ENCODE results near the gene NFIC. TPM values are rescaled to one million over a fixed set of nuclear protein-coding genes. Genes with fewer than 3 reads are reported as not detected.
"Not testable (repeated sequence)": the region's sequence is repeated elsewhere in the genome, so short reads cannot be mapped to it uniquely, and the experiment has no call there.

The NFIC gene
- total RNA-seq, 4 donors from 2014 or later: 76.2 to 183 (median 132) TPM

DNA sequence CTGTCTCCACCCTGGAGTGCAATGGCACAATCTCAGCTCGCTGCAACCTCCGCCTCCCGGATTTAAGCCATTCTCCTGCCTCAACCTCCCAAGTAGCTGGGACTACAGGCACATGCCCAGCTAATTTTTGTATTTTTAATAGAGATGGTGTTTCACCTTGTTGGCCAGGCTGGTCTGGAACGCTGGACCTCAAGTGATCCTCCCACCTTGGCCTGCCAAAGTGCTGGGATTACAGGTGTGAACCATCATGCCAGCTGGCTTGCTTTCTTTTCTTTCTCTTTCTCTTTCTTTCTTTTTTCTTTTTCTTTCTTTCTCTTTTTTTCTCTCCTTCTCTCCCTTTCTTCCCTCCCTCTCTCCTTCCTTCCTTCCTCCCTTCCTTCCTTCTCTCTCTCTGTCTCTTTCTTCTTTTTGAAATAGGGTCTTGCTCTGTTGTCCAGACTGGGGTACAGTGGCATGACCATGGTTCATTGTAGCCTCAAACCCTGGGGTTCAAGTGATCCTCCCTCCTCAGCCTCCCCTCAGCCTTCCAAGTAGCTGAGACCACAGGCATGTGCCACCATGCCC lies 33.3 kb upstream of the NFIC start:
- Histone ChIP-seq H3K27me3 (no peaks in the 10 kb centered on the region), H3K9me3 (no peaks in the 10 kb centered on the region), H3K27ac (peak overlapping the region in 2 of 3 donors; percentile 24 to 26), H3K4me3 (replicated peaks in 1 of 3) (no peak overlapping the region), H3K36me3 (no peaks in the 10 kb centered on the region), H3K4me1 (peaks cover 29 to 50% of the 10 kb centered on the region in 2 donors)
- peak; percentile 51 to 55 for DNase-seq
- intact Hi-C loops (cut with DNase I): loop anchor here (5.0 kb wide), 1 partner anchor 94 kb away; no protein-coding TSS in a partner anchor
- TF ChIP-seq POLR2A (IDR thresholded peaks at IDR 0.05): no peak
- TF ChIP-seq, protein P1, sequence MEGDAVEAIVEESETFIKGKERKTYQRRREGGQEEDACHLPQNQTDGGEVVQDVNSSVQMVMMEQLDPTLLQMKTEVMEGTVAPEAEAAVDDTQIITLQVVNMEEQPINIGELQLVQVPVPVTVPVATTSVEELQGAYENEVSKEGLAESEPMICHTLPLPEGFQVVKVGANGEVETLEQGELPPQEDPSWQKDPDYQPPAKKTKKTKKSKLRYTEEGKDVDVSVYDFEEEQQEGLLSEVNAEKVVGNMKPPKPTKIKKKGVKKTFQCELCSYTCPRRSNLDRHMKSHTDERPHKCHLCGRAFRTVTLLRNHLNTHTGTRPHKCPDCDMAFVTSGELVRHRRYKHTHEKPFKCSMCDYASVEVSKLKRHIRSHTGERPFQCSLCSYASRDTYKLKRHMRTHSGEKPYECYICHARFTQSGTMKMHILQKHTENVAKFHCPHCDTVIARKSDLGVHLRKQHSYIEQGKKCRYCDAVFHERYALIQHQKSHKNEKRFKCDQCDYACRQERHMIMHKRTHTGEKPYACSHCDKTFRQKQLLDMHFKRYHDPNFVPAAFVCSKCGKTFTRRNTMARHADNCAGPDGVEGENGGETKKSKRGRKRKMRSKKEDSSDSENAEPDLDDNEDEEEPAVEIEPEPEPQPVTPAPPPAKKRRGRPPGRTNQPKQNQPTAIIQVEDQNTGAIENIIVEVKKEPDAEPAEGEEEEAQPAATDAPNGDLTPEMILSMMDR (IDR thresholded peaks at IDR 0.05): no peak
- WGBS, 2 donors: 56 to 67% methylated on average over 4 of the region's 4 CpGs

DNA sequence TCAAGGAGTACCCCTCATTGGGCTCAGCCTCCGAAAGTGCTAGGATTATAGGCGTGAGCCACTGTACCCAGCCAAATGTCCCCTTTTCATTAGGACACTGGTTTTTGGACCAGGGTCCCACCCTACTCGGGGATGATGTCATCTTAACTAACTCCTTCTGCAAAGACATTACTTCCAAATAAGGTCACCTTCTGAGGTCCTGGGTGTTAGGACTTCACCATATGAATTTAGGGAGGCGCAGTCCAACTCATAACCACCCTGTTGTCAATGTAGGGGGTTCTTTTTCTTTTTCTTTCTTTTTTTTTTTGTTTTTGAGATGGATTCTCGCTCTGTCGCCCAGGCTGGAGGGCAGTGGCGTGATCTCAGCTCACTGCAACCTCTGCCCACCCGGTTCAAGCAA lies 32.7 kb upstream of the NFIC start:
- intact Hi-C loops (cut with DNase I): loop anchor here (5.0 kb wide), 1 partner anchor 94 kb away; no protein-coding TSS in a partner anchor

DNA sequence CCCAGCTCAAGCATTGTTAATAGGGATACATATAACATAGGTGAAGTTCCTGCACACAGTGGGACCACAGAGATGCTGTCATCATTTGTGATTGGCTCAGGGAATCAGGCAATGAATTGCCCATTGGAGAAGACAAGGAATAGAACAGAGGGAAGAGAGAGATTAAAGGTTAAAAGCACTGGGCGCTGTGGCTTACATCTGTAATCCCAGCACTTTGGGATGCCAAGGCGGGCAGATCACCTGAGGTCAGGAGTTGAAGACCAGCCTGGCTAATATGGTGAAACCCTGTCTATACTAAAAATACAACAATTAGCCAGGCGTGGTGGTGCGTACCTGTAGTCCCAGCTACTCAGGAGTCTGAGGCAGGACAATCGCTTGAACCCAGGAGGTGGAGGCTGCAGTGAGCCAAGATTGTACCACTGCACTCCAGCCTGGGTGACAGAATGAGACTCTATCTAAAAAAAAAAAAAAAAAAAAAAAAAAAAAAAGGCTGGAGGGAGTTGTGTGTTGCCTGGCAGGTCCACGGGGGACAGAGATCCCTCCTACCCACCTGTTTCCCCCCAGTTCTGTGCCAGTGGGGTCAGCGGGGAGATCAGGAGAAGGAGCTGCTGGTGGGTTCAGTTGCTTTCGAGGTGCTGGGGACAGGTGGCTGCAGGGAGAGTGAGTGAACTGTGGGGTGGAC lies 31.5 kb upstream of the NFIC start:
- 76 to 77% methylated on average over 8 of the region's 8 CpGs for WGBS, 2 donors
- H3K4me3 ChIP-seq (replicated peaks in 1 of 3); H3K27me3 ChIP-seq; DNase-seq; H3K9me3 ChIP-seq; H3K36me3 ChIP-seq: not testable (repeated sequence)
- Histone ChIP-seq H3K27ac (peak overlapping the region; percentile 74 to 92 (median 83)), H3K4me1 (peaks cover 38 to 60% of the 10 kb centered on the region in 2 donors)
- intact Hi-C loops (cut with DNase I): loop anchor here (5.0 kb wide), 1 partner anchor 92 kb away; no protein-coding TSS in a partner anchor

More for the DNA sequence above, 32.7 kb upstream of the NFIC start:
- Histone ChIP-seq H3K4me1 (peaks cover 34 to 55% of the 10 kb centered on the region in 2 donors), H3K36me3 (no peaks in the 10 kb centered on the region), H3K9me3 (no peaks in the 10 kb centered on the region), H3K27me3 (no peaks in the 10 kb centered on the region), H3K4me3 (replicated peaks in 1 of 3) (no peak overlapping the region), H3K27ac (peak overlapping the region in 1 of 3 donors; percentile 26)
- 85% methylated on average over 8 of the region's 8 CpGs for WGBS, 2 donors
- no peak for TF ChIP-seq POLR2A (IDR thresholded peaks at IDR 0.05)
- TF ChIP-seq, protein P1 (IDR thresholded peaks at IDR 0.05): no peak
- no peak for DNase-seq

DNA sequence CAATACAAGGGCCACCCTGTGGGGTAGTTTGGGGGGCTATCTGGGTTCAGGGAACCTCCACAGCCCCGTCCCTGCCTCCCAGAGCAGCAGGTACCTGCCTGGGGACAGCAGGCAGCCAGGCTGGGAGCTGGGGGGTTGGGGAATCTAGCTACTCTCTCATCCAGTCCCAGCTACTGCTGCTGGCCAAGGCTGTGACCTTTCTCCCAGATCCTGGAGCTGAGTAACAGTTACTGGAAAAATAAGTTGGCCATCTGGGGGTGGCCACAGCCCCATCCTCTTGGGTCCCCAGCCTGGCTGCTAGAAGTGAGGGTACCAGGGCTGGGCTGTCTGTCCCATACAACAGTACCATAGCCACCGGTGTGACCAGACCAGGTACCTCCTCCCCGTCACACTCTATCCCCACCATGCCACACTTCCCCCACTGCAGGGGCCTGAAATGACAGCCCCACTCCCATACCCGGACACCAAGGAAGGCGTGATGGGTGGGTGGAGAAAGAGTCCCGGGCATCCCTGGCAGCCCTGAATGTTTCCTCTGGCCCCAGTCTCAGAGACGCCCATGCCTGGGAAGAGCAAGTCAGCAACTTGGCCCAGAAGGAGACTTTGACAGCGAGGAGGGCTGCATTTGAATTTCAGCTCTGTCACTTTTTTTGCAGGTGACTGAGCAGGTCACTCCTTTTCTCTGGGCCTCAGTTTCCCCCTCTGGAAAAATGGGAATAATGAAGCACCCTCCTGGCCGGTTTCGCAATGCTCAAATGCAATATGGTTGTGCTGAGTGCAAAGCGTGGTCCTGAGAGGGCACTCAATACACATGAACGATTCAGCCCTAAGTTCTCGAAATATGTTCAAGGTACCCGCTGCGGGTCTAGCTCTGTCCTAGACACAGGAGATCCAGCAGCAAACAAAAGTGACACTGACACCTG lies 30.7 kb upstream of the NFIC start:
- no peak for TF ChIP-seq POLR2A (IDR thresholded peaks at IDR 0.05)
- Histone ChIP-seq H3K9me3 (no peaks in the 10 kb centered on the region), H3K4me1 (peaks cover 42 to 68% of the 10 kb centered on the region in 2 donors), H3K27ac (peak overlapping the region; percentile 74 to 92 (median 83)), H3K36me3 (no peaks in the 10 kb centered on the region), H3K27me3 (no peaks in the 10 kb centered on the region), H3K4me3 (replicated peaks in 1 of 3) (no peak overlapping the region)
- peak; percentile 74 to 79 for DNase-seq
- WGBS, 2 donors: 48 to 66% methylated on average over 14 to 15 of the region's 15 CpGs
- intact Hi-C loops (cut with DNase I): no loop called here

DNA sequence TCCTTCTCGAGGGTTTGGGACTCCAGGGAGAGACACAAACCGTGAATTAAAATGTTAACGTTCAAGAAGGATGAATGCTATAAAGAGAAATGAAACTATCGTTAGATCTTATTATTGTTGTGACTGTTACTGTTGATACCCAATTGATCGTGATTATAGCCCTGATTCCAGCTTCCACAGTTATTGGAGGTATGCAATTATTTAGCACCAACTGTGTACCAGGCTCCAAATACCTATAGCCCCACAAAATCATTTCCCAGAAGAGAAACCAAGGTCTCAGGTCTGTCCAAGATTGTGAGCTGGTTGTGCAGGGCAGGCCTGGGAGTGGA lies 30.1 kb upstream of the NFIC start:
- no peak for TF ChIP-seq POLR2A (IDR thresholded peaks at IDR 0.05)
- TF ChIP-seq, protein P1 (IDR thresholded peaks at IDR 0.05): no peak
- intact Hi-C loops (cut with DNase I): no loop called here

More for the DNA sequence above, 30.1 kb upstream of the NFIC start:
- Histone ChIP-seq H3K27me3 (no peaks in the 10 kb centered on the region), H3K27ac (peak overlapping the region; percentile 74 to 92 (median 83)), H3K9me3 (no peaks in the 10 kb centered on the region), H3K4me3 (replicated peaks in 1 of 3) (no peak overlapping the region), H3K36me3 (no peaks in the 10 kb centered on the region), H3K4me1 (peaks cover 48 to 72% of the 10 kb centered on the region in 2 donors)
- no peak for DNase-seq
- 29 to 35% methylated on average over 5 of the region's 5 CpGs for WGBS, 2 donors
